ENCODE results near the gene TTC3. TPM values are rescaled to one million over a fixed set of nuclear protein-coding genes. Genes with fewer than 3 reads are reported as not detected.

Gene TTC3
- total and polyA plus RNA-seq, 2 of the 13 experiments (the other 11 are each of a cell fraction or from before 2014, with no cell fraction given) = 55.7 to 108 TPM

GRCh38 chr21:37149411-37149810 is 76.4 kb downstream of the TTC3 start:
- FAIRE-seq = no peak

More at GRCh38 chr21:37149411-37149810, 76.4 kb downstream of the TTC3 start:
- peaks cover 12 to 46% of the 10 kb centered on the region in 2 experiments for H3K36me3 ChIP-seq (replicated peaks in 1 of 2; ENCODE audit: control insufficient read depth in 1 of 2, insufficient read depth in 2 of 2, low read length in 2 of 2)
- H3K9me3 ChIP-seq (ENCODE audit: low read length) = no peaks in the 10 kb centered on the region
- H3K27me3 ChIP-seq (ENCODE audit: control insufficient read depth in 1 of 2, insufficient read depth in 2 of 2, low read length in 2 of 2) = no peaks in the 10 kb centered on the region
- no TSS peak for BruUV-seq (replicated peaks)
- ATAC-seq (no peak), DNase-seq (ENCODE audit: low spot score) (peak; percentile 4)
- H3K79me2 ChIP-seq (ENCODE audit: insufficient read depth, low read length) = no peaks in the 10 kb centered on the region
- no peak overlapping the region for H2AFZ ChIP-seq (ENCODE audit: low read length)
- H3K4me3 ChIP-seq (replicated peaks in 1 of 3; ENCODE audit: insufficient read depth in 1 of 3, low read depth in 2 of 3, low read length in 3 of 3) = no peak overlapping the region
- H3K4me2 ChIP-seq (ENCODE audit: low read depth, low read length) = no peak overlapping the region
- intact Hi-C loops (cut with micrococcal nuclease; ENCODE audit: unreplicated experiment) (no loop called here), in situ Hi-C loops (cut with HindIII; ENCODE audit: extremely low pct_ligation_motif_present, low pct_unique_long_range_greater_than_20kb) (no loop called here)
- H3K9ac ChIP-seq (ENCODE audit: insufficient read depth, low read depth, low read length) = no peak overlapping the region
- H3K27ac ChIP-seq (ENCODE audit: extremely low read length, insufficient read depth, low read length) = no peak overlapping the region
- CTCF ChIA-PET (ENCODE audit: low intra/inter-chr PET ratio, low total read pairs) = no interaction called here
- POLR2A ChIA-PET = no interaction called here
- peaks cover 18% of the 10 kb centered on the region for H3K4me1 ChIP-seq (ENCODE audit: insufficient read depth, low read length)
- TF ChIP-seq ZNF639 (CRISPR knock-in tag; conservative IDR thresholded peaks at IDR 0.05) = no peak
- no peak for TF ChIP-seq ARID2 (CRISPR knock-in tag; IDR thresholded peaks at IDR 0.05; ENCODE audit: borderline replicate concordance)
- no peak for TF ChIP-seq KDM6A (CRISPR knock-in tag; IDR thresholded peaks at IDR 0.05; ENCODE audit: low read depth)
- no peak for TF ChIP-seq PATZ1 (CRISPR knock-in tag; IDR thresholded peaks at IDR 0.05)
- TF ChIP-seq ETV6 (CRISPR knock-in tag; conservative IDR thresholded peaks at IDR 0.05) = no peak
- TF ChIP-seq ATF4 (CRISPR knock-in tag; IDR thresholded peaks at IDR 0.05) = peak in 1 of 2 experiments; percentile 38; a peak in 1 of 4 replicates
- 0 out of 2 replicates have a peak, but pooled peaks have one; percentile 46 for TF ChIP-seq FOXO4 (CRISPR knock-in tag; conservative IDR thresholded peaks at IDR 0.05)
- no peak for TF ChIP-seq ARNT2 (CRISPR knock-in tag; IDR thresholded peaks at IDR 0.05; ENCODE audit: low read depth)
- no peak for TF ChIP-seq GLMP (CRISPR knock-in tag; IDR thresholded peaks at IDR 0.05; ENCODE audit: borderline replicate concordance)
- no peaks in the 10 kb centered on the region for H4K20me1 ChIP-seq (ENCODE audit: insufficient read depth, low read length)

All from HepG2 (cell line).